ENCODE data around the gene CDC34.

Gene CDC34, protein sequence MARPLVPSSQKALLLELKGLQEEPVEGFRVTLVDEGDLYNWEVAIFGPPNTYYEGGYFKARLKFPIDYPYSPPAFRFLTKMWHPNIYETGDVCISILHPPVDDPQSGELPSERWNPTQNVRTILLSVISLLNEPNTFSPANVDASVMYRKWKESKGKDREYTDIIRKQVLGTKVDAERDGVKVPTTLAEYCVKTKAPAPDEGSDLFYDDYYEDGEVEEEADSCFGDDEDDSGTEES

DNA sequence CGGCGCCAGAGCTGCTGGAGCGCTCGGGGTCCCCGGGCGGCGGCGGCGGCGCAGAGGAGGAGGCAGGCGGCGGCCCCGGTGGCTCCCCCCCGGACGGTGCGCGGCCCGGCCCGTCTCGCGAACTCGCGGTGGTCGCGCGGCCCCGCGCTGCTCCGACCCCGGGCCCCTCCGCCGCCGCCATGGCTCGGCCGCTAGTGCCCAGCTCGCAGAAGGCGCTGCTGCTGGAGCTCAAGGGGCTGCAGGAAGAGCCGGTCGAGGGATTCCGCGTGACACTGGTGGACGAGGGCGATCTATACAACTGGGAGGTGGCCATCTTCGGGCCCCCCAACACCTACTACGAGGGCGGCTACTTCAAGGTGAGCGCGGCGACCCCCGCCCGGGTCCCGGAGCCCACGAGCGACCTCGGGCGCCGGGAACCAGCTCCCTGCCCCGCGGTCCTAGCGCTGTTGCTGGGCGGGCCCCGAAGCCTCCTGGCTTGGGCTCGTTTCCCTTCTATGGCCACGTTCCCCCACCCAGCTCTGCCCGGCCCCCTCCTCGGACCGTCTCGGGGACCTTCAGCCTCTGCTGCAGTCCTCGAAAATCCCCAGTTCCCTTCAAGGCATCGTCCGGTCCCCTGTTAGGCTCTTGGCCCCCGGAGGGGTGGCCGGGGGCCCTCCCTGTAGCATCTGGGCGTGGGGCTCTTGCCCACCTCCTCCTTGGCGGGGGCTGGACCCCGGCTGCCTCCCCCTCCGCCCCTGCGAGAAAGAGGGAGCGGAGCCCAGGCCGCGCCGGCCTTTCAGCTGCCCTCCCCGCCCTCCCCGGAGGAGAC lies at the start of gene CDC34:
TSS of gene CDC34 (plus strand) at position 8 of the 808 bp plus-strand sequence. CDS start at position 180, 172 bp downstream.
- peaks cover 30% of the 10 kb centered on the region for H3K4me1 Mint-ChIP-seq (ENCODE audit: low read depth)

DNA sequence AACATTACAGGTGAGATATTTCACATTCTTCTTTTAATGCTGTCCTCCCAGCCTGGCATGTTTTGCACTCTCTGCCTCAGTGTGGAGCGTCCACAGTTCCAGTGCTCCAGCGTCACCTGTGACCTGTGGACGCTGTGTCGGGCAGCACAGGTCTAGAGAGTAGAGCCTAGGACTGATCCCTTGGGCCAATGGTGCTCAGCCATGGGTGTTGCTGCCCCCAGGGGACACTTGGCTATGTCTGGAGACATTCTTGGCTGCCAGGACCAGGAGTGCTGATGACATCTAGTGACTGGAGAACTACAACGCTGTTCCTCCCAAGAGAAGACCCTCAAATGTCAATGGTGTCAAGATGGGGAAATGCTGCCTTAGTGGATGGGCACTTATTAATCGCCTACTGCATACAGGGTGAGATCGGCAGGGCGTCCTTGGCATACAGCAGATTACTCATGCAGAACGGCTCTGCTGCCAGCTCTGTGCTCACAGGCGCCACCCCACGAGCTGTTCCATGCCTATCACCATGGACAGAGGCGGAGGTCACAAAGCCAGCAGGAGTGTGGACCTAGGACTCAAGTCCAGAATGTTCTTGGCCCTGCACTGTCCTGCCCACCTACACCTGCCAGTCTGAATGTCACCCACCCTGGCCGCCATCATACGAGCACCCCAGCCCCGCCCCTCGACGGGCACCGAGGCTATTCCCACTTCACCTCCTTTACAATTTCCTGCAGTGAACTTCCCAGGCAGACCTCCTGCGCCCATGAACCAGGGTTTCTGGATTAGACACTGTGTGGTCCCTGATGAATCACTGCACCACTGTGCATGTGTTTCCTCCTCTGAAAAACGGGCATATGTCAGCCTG lies 49.1 kb upstream of the CDC34 start:
- Mint-ChIP-seq H3K9me3 (peaks cover 14% of the 10 kb centered on the region), H3K36me3 (ENCODE audit: low read depth) (peaks cover 16% of the 10 kb centered on the region), H3K4me3 (no peak overlapping the region), H3K27me3 (peaks cover 21% of the 10 kb centered on the region), H3K27ac (no peak overlapping the region), H3K4me1 (ENCODE audit: low read depth) (peaks cover 17% of the 10 kb centered on the region)

More for the DNA sequence above, at the start of gene CDC34:
- H3K36me3 Mint-ChIP-seq (ENCODE audit: low read depth), result no peaks in the 10 kb centered on the region
- peak within 1 kb of the TSS; percentile 87 for H3K27ac Mint-ChIP-seq
- H3K27me3 Mint-ChIP-seq, result peaks cover 4% of the 10 kb centered on the region
- peak within 1 kb of the TSS; percentile 90 for H3K4me3 Mint-ChIP-seq
- no peaks in the 10 kb centered on the region for H3K9me3 Mint-ChIP-seq

DNA sequence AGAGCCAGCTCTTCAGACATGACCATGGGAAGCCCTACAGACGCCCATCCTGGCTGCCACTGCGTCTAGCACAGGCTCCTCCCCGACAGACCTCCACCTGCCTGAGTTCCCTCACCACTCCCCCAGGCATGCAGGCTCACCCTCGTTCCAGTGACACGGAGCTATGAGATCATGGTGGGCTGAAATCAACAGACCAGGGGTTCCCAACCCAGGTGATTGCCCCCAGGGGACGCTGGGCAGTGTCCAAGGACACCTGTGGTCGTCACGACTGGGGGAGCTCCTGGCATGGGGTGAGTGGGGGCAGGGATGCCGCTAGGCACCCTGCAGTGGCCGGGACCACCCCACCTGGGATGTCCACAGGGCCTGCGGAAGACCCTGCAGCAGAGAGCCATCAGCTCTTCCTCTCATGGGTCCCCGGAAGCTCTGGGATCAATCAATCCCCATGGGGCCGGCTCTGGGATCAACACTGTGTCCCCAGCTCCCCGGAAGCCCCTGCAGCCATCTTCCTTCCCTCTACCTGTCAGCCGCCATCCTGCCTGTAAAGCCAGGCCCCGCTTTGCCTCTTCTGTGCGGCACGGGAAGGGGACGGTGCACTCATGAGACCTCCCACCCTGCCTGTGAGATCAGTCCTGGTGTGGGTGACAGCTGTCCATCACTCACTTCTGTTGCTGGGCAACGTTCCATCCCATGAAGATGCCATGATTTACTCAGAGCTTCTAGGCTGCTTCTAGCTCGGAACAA lies 48.1 kb upstream of the CDC34 start:
- Mint-ChIP-seq H3K4me1 (ENCODE audit: low read depth) (peaks cover 22% of the 10 kb centered on the region), H3K27me3 (peaks cover 21% of the 10 kb centered on the region), H3K9me3 (peaks cover 14% of the 10 kb centered on the region), H3K36me3 (ENCODE audit: low read depth) (peaks cover 16% of the 10 kb centered on the region), H3K27ac (no peak overlapping the region), H3K4me3 (no peak overlapping the region)

DNA sequence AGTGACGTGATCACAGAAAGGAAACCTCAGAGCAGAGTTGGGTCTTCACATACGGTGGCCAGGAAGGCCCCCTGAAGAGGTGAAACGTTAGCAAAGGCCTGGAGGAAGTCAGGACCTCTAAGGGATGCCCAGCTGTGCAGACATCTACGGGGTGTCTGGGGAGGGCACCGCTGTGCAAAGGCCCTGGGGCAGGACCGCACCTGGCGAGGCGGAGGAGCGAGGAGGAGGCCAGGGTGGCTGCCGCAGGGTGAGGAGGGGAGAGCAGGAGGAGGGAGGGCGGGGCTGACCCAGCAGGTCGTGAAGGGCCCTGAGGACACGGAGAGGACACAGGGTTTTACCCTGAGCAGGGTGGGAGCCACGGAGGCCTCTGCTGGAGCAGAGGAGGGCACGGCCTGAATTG lies 47.1 kb upstream of the CDC34 start:
- peaks cover 16% of the 10 kb centered on the region for H3K36me3 Mint-ChIP-seq (ENCODE audit: low read depth)

DNA sequence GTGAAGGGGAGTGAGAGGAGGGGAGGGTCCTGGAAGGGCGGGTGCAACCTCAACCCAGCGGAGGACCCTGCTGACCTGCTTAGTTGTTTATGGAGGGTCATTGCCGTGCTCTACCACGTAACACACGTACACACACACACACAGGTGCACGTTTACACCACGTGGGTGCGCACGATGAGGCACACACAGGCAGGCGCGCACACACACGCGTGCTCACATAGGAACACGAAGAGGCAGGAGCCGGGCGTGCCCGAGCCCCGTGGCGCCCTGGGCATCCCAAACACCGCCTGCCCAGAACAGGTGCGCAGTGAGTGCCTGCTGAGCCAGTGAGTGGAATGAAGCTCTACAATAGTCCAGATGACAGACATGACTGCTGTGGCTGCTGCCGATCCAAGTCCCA lies 46.5 kb upstream of the CDC34 start:
- Mint-ChIP-seq H3K4me1 (ENCODE audit: low read depth) (peaks cover 25% of the 10 kb centered on the region), H3K9me3 (peaks cover 14% of the 10 kb centered on the region), H3K36me3 (ENCODE audit: low read depth) (peaks cover 13% of the 10 kb centered on the region), H3K27me3 (peaks cover 21% of the 10 kb centered on the region), H3K4me3 (no peak overlapping the region), H3K27ac (no peak overlapping the region)

More for the DNA sequence above, 47.1 kb upstream of the CDC34 start:
- Mint-ChIP-seq H3K27ac (no peak overlapping the region), H3K27me3 (peaks cover 21% of the 10 kb centered on the region), H3K9me3 (peaks cover 14% of the 10 kb centered on the region), H3K4me1 (ENCODE audit: low read depth) (peaks cover 23% of the 10 kb centered on the region), H3K4me3 (no peak overlapping the region)

DNA sequence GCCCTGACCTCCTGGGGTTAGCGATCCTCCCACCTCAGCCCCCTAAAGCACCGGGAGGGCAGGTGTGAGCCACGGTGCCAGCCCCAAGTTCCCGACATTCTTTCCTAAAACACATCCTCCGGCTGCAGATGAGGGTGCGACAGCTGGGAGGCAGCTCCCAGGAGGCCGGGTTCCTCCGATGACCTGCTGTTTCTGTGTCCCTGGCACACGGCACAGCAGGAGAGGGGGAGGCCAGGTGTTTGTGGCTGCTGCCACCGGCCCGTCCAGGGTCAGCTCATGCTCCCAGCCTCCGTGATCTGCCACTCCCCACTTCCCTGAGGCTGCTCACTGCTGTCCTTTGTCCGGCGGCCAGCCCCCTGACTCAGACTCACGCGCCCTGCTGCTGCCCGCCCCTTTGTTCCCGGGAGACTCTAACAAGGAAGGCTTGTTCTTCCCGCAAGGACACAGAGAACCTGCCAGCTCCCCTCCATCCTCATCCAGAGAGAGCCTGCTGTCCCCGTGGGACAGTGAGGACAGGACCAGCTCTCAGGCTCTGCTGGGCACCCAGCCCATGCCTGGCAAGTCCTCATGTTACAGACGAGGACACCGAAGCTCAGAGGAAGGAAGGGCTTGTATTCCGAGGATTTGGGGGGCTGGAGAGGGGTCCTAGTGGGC lies 45.9 kb upstream of the CDC34 start:
- Mint-ChIP-seq H3K4me3 (no peak overlapping the region), H3K4me1 (ENCODE audit: low read depth) (peaks cover 22% of the 10 kb centered on the region), H3K27ac (no peak overlapping the region), H3K27me3 (peaks cover 15% of the 10 kb centered on the region), H3K36me3 (ENCODE audit: low read depth) (peaks cover 7% of the 10 kb centered on the region), H3K9me3 (peaks cover 9% of the 10 kb centered on the region)

DNA sequence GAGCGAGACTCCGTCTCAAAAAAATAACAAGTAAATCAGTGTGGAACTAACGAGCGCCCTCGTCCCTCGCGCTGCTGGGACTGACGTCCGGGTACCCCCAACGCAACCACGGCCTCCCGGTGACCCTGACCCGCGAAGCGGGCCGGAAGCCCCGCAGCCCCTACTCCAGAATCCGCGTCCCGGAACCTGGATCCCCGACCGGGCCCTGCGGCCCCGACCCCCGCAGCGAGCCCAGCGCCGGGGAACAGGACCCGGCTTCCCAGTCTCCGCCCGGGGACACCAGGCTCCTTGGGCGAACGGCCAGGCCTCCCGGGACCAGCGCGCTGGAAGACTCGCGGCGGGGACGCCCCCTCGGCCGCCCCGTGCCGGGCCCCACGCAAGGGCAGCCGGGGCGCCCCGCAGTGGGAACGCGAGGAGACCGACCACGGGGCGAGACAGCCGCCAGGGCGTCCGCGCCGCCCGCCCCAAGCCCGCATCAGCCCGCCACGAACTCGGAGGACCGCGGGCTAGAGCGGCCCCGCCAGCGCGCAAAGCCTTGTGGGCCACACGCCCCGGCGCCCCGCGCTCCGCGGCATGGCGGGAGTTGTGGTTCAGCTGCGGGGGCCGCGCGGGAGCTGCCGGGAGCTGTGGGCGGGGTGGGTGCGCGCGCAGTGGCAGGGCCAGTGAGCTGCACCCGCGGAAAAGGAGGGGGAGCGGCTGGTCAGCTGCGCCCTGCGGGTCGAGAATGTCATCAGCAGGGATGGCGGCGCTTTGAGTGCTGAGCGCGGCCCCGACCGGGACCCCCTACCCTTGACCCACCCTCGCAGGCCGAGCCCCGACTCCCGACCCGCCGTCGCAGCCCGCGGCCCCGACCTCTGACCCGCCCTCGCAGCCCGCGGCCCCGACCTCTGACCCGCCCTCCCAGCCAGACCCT lies 42.8 kb upstream of the CDC34 start:
- no peaks in the 10 kb centered on the region for H3K9me3 Mint-ChIP-seq
- no peaks in the 10 kb centered on the region for H3K36me3 Mint-ChIP-seq (ENCODE audit: low read depth)
- H3K4me1 Mint-ChIP-seq (ENCODE audit: low read depth), result peaks cover 19% of the 10 kb centered on the region
- H3K27ac Mint-ChIP-seq, result peak overlapping the region; percentile 85
- peak overlapping the region; percentile 83 for H3K4me3 Mint-ChIP-seq
- peaks cover 14% of the 10 kb centered on the region for H3K27me3 Mint-ChIP-seq

DNA sequence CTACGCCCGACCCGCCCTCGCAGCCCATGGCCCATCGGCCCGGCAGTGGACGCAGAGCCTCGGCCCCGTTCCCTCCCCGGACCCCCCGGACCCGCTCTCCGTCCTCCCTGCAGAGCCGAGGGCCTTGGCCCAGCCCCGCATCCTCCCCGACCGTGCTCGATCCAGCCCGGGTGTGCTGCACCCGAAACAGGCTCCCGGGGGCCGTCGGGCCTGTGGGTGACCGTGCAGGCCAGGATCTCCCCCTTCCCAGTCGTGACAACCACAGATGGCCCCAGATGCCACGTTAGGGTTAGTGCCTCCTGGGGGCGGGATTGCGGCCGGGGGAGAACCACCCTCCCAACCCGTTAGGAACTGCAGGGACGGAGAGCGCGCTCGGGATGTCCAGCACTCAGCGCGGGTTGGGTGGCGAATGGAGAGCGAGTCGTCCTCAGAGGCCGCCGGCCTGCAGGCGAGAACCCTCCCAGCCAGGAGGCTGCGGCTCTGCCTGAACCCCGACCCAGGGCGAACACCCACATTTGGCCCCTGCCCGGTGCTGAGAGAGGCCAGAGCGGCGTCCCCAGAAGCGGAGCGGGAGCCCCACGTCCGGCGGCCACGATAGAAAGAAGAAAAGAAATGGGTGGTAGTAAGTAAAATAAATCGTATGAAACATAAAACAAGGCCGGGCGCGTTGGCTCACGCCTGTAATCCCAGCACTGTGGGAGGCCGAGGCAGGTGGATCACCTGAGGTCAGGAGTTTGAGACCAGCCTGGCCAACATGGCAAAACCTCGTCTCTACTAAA lies 42.0 kb upstream of the CDC34 start:
- Mint-ChIP-seq H3K27ac (no peak overlapping the region), H3K9me3 (no peaks in the 10 kb centered on the region), H3K4me3 (peak overlapping the region; percentile 66), H3K4me1 (ENCODE audit: low read depth) (peaks cover 20% of the 10 kb centered on the region), H3K36me3 (ENCODE audit: low read depth) (no peaks in the 10 kb centered on the region), H3K27me3 (peaks cover 14% of the 10 kb centered on the region)

DNA sequence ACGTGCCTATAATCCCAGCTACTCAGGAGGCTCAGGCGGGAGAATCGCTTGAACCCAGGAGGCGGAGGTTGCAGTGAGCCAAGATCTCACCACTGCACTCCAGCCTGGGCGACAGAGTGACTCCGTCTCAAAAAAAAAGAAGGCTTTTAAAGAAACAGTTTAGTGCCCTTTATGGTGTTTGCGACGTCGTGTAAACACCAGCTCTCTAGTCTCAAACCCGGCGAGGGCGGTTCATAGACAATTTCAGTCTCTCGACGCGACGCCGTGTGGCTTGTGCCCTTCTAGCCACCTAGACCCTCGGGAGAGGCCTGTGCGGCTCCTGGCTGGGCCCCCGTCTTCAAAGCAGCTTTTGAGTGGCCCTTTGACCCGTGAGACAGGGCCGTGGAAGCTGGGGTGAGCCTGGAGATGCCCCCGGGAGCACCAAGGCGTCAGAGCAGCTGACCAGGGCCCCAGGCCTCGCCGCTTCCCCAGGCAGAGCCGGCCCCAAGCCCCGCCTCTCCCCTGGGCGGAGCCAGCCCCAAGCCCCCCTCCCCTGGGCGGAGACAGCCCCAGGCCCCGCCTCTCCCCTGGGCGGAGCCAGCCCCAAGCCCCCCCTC lies 40.3 kb upstream of the CDC34 start:
- Mint-ChIP-seq H3K27ac (no peak overlapping the region), H3K4me1 (ENCODE audit: low read depth) (peaks cover 20% of the 10 kb centered on the region), H3K4me3 (no peak overlapping the region), H3K36me3 (ENCODE audit: low read depth) (no peaks in the 10 kb centered on the region), H3K27me3 (peaks cover 2% of the 10 kb centered on the region), H3K9me3 (no peaks in the 10 kb centered on the region)

DNA sequence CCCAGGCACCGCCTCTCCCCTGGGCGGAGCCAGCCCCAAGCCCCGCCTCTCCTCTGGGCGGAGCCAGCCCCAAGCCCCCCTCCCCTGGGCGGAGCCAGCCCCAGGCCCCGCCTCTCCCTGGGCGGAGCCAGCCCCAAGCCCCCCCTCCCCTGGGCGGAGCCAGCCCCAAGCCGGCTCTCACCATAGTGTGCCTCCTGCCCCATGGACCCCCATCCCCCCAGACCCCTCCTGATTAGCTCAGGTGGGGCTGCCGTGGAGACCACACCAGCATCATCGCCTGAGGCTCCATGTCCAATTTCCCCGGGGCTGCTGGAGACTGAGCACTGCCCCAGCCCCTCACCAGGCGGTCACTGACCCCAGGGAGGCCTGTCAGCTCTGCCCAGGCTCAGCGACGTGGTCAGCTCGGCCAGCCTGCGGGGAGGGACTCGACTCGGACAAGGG lies 39.4 kb upstream of the CDC34 start:
- H3K36me3 Mint-ChIP-seq (ENCODE audit: low read depth), result no peaks in the 10 kb centered on the region
- H3K9me3 Mint-ChIP-seq, result no peaks in the 10 kb centered on the region
- no peak overlapping the region for H3K4me3 Mint-ChIP-seq
- peaks cover 20% of the 10 kb centered on the region for H3K4me1 Mint-ChIP-seq (ENCODE audit: low read depth)
- no peaks in the 10 kb centered on the region for H3K27me3 Mint-ChIP-seq
- H3K27ac Mint-ChIP-seq, result no peak overlapping the region

DNA sequence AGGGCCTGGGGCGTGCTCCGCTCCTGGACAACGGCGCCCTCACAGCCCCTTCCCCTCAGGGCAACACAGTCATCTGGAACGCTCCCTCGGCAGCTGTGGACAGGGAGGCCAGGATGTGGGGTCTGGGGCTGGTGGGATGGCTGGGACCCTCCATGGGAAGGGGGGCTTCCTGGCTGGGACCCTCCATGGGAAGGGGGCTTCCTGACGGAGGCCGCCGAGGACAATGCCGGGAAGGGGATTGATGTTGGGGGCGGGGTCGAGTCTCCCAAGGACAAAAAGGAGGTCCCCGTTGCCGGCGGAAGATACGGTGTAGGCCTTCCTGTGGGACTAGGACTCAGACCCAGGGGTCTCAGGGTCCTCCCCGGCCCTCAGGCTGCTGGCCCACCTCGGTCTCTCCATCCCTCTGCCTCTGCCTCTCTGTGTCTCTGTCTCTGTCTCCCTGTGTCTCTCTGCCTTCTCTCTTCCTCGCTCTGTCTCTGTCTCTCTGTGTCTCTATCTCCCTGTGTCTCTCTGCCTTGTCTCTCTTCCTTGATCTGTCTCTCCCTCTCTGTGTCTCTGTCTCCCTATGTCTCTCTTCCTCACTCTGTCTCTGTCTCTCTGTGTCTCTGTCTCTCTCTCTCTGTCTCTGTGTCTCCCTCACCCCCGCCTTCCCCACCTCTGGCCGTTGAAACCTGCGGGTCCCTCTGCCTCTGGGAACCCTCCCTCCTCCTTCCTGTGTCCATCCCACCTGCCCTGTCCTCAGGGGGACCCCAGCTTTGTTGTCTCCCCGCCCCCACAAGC lies 38.0 kb upstream of the CDC34 start:
- Mint-ChIP-seq H3K36me3 (ENCODE audit: low read depth) (no peaks in the 10 kb centered on the region), H3K4me1 (ENCODE audit: low read depth) (peaks cover 18% of the 10 kb centered on the region), H3K4me3 (no peak overlapping the region), H3K27me3 (no peaks in the 10 kb centered on the region), H3K9me3 (no peaks in the 10 kb centered on the region), H3K27ac (no peak overlapping the region)

Measured in stimulated activated naive CD8-positive, alpha-beta T cell treated with anti-CD3 and anti-CD28 coated beads, Interleukin-15, Interleukin-2, amounts not matched to agents 100 ng/mL and 50 ng/mL, for 24 hours (primary cell).